SK-N-SH (cell line): ENCODE measurements around the gene CBX3. TPM values are rescaled to one million over a fixed set of nuclear protein-coding genes. Genes with fewer than 3 reads are reported as not detected.
"Not testable (repeated sequence)": the region's sequence is repeated elsewhere in the genome, so short reads cannot be mapped to it uniquely, and the experiment has no call there.

Experiments
- CTCF ChIA-PET: fragments of 300-600, 350-600 bp; formaldehyde crosslinking; extraction: SDS; loops from one replicate; lab custom pipeline; 2021; lab: Yijun Ruan, JAX
- POLR2A ChIA-PET: fragments of 350-600 bp; sonication (Branson Sonifier 250); formaldehyde crosslinking; extraction: SDS; loops from one replicate; lab custom pipeline; 2020; ENCODE audit warnings: antibody characterized with exemption, inconsistent platforms; lab: Yijun Ruan, JAX
- DNase-seq: peaks from one replicate; pipeline ENCODE4 v3.0.0; 2012
- H2AFZ ChIP-seq: fragments of 200-600 bp; sonication (generic); 2 replicates; pipeline ENCODE4 v1.8.1; 2016; ENCODE audit warnings: antibody characterized with exemption, mild to moderate bottlenecking, low read depth
- H3F3A ChIP-seq: fragments of 200-600 bp; sonication (generic); replicated peaks from 2 replicates; pipeline ENCODE3; 2016; ENCODE audit warnings: antibody characterized with exemption, mild to moderate bottlenecking; ENCODE audit not compliant: insufficient read depth
- H3K27ac ChIP-seq, 2 experiments: fragments of 200-500 bp in 1 of 2; fragments of 200-600 bp in 1 of 2; sonication (Bioruptor generic) in 1 of 2; sonication (generic), shearing (Covaris generic) in 1 of 2; 2 replicates each; pipeline versions ENCODE4 v1.5.1 to v1.6.1; 2014 to 2016; ENCODE audit warnings: low read depth in 2 of 2, inconsistent platforms in 1 of 2, low read length in 1 of 2, mild to moderate bottlenecking in 1 of 2, mixed read lengths in 1 of 2
- H3K27me3 ChIP-seq: fragments of 200-600 bp; sonication (generic), shearing (Covaris generic); 2 replicates; pipeline ENCODE4 v1.6.1; 2016; ENCODE audit warnings: mixed run types; ENCODE audit not compliant: insufficient read depth
- H3K36me3 ChIP-seq, 2 experiments: fragments of 200-500 bp in 1 of 2; fragments of 200-600 bp in 1 of 2; sonication (Bioruptor generic) in 1 of 2; sonication (generic) in 1 of 2; replicated peaks in 1 of 2; 2 replicates each; pipeline versions ENCODE3 to v1.5.1; 2014 to 2016; ENCODE audit warnings: low read length in 1 of 2, mild to moderate bottlenecking in 1 of 2; ENCODE audit not compliant: insufficient read depth in 2 of 2, control insufficient read depth in 1 of 2
- H3K4me1 ChIP-seq, 2 experiments: fragments of 200-500 bp in 1 of 2; fragments of 200-600 bp in 1 of 2; sonication (Bioruptor generic) in 1 of 2; sonication (generic), shearing (Covaris generic) in 1 of 2; 2 replicates each; pipeline versions ENCODE4 v1.5.1 to v1.6.1; 2014 to 2016; ENCODE audit warnings: low read depth in 1 of 2, low read length in 1 of 2, mixed run types in 1 of 2; ENCODE audit not compliant: insufficient read depth in 2 of 2, control insufficient read depth in 1 of 2
- H3K4me2 ChIP-seq: fragments of 200-600 bp; sonication (generic), shearing (Covaris generic); 2 replicates; pipeline ENCODE4 v1.6.1; 2017; ENCODE audit warnings: mixed run types
- H3K4me3 ChIP-seq, 2 experiments: fragments of 200-500 bp in 1 of 2; fragments of 200-600 bp in 1 of 2; sonication (Bioruptor generic) in 1 of 2; sonication (generic), shearing (Covaris generic) in 1 of 2; 2 replicates each; pipeline versions ENCODE4 v1.5.1 to v1.8.1; 2014 to 2016; ENCODE audit warnings: low read depth in 2 of 2, inconsistent platforms in 1 of 2, low read length in 1 of 2, mild to moderate bottlenecking in 1 of 2, mixed read lengths in 1 of 2, moderate library complexity in 1 of 2
- H3K79me2 ChIP-seq: fragments of 200-600 bp; sonication (generic); 2 replicates; pipeline ENCODE4 v1.8.1; 2017; ENCODE audit warnings: mild to moderate bottlenecking; ENCODE audit not compliant: insufficient read depth
- H3K9ac ChIP-seq: fragments of 200-600 bp; sonication (generic); 2 replicates; pipeline ENCODE4 v1.6.1; 2017; ENCODE audit warnings: mixed run types
- H3K9me2 ChIP-seq: fragments of 200-600 bp; sonication (generic); 2 replicates; pipeline ENCODE4 v1.6.1; 2017; ENCODE audit warnings: mixed run types
- H3K9me3 ChIP-seq: fragments of 200-600 bp; sonication (generic); 2 replicates; pipeline ENCODE4 v1.6.1; 2017; ENCODE audit warnings: mixed run types, mild to moderate bottlenecking, moderate library complexity
- H4K20me1 ChIP-seq: fragments of 200-600 bp; sonication (generic); 2 replicates; pipeline ENCODE4 v1.6.1; 2017; ENCODE audit warnings: mild to moderate bottlenecking, mixed run types; ENCODE audit not compliant: insufficient read depth
- CHD2 ChIP-seq: fragments of 150-350 bp; IDR thresholded peaks from 2 replicates; pipeline ENCODE4 v1.6.1; 2018; ENCODE audit warnings: low read length; ENCODE audit not compliant: partially characterized antibody
- IRF3 ChIP-seq: fragments of 150-350 bp; IDR thresholded peaks from 2 replicates; pipeline ENCODE4 v1.6.1; 2016; ENCODE audit warnings: mild to moderate bottlenecking, low read depth, low read length
- MAX ChIP-seq: IDR thresholded peaks from 2 replicates; pipeline ENCODE4 v1.4.0; 2012; ENCODE audit warnings: low read depth
- MXI1 ChIP-seq: IDR thresholded peaks from 2 replicates; pipeline ENCODE4 v1.6.1; 2012; ENCODE audit warnings: mild to moderate bottlenecking, low read depth, low read length, improper control_type of control experiment
- NRF1 ChIP-seq: IDR thresholded peaks from 2 replicates; pipeline ENCODE4 v1.6.1; 2012; ENCODE audit warnings: low read depth, mild to moderate bottlenecking, low read length
- POLR2AphosphoS5 ChIP-seq: IDR thresholded peaks from 2 replicates; pipeline ENCODE4 v1.6.1; 2012; ENCODE audit warnings: low read depth, low read length
- RAD21 ChIP-seq: IDR thresholded peaks from 2 replicates; pipeline ENCODE4 v1.6.1; 2012; ENCODE audit warnings: mild to moderate bottlenecking, low read length
- RCOR1 ChIP-seq: fragments of 150-350 bp; IDR thresholded peaks from 2 replicates; pipeline ENCODE4 v1.6.1; 2017; ENCODE audit warnings: antibody characterized with exemption, low read length
- SMC3 ChIP-seq: IDR thresholded peaks from 2 replicates; pipeline ENCODE4 v1.6.1; 2012; ENCODE audit warnings: low read depth, low read length, improper control_type of control experiment
- TEAD4 ChIP-seq: IDR thresholded peaks from 2 replicates; pipeline ENCODE4 v1.4.0; 2012; ENCODE audit warnings: mild to moderate bottlenecking, borderline replicate concordance; ENCODE audit not compliant: insufficient read depth
- YY1 ChIP-seq: IDR thresholded peaks from 2 replicates; pipeline ENCODE4 v1.4.0; 2012; ENCODE audit warnings: low read depth, mild to moderate bottlenecking
- WGBS: methylation state at CpG from one replicate; pipeline ENCODE4 v1.1.6; 2017; ENCODE audit warnings: low lambda C conversion rate; 5-methylcytosine and 5-hydroxymethylcytosine counted together
- polyA plus RNA-seq, 3 experiments: library from polyadenylated mRNA; depleted of rRNA; stranded (reverse); fragments of >200 nt; gene quantifications; 2 replicates each; pipeline ENCODE4 v1.2.3, GENCODE V29; 2012

The CBX3 gene
- polyA plus RNA-seq, 1 of the 3 experiments (the other 2 are of a cell fraction), result 97.0 TPM

GRCh38 chr7:26152782-26153240, 48.7 kb upstream of the CBX3 start:
- WGBS, result 46% methylated on average over 34 of the region's 54 CpGs
- Histone ChIP-seq H3K4me1 (peaks cover 16 to 33% of the 10 kb centered on the region in 2 experiments; a peak in 3 of 4 replicates), H3F3A (peaks cover 26% of the 10 kb centered on the region), H3K9ac (peak overlapping the region; percentile 44), H3K4me3 (peak overlapping the region; percentile 65 to 75), H3K4me2 (peak overlapping the region; percentile 83), H3K79me2 (peaks cover 36% of the 10 kb centered on the region; the same call in 1 of the 2 replicates)
- not testable (repeated sequence) for H3K27me3 ChIP-seq, H3K9me3 ChIP-seq, H2AFZ ChIP-seq, H4K20me1 ChIP-seq, H3K9me2 ChIP-seq, H3K27ac ChIP-seq, H3K36me3 ChIP-seq
- ChIA-PET POLR2A (interaction anchor here (0.9 to 2.1 kb wide), 4 partner anchors 9 to 212 kb away, joined by 3 to 7 read pairs (median 5); partner anchors contain the start of genes CBX3 and HNRNPA2B1), CTCF (interaction anchor here (1.2 to 2.0 kb wide), 5 partner anchors 21 to 74 kb away, joined by 3 to 8 read pairs (median 5); partner anchors contain the start of gene HNRNPA2B1)
- DNase-seq, result peak; percentile 36

GRCh38 chr7:26153241-26153822, 48.2 kb upstream of the CBX3 start:
- H3K9me2 ChIP-seq, result no peaks in the 10 kb centered on the region
- H2AFZ ChIP-seq, result peak overlapping the region; percentile 12; the same call in 1 of the 2 replicates
- peak overlapping the region; percentile 65 to 75 for H3K4me3 ChIP-seq
- H3F3A ChIP-seq, result peaks cover 26% of the 10 kb centered on the region
- H3K4me1 ChIP-seq, result peaks cover 16 to 33% of the 10 kb centered on the region in 2 experiments; a peak in 3 of 4 replicates
- H3K36me3 ChIP-seq, result no peaks in the 10 kb centered on the region
- TF ChIP-seq RCOR1 (no peak), POLR2AphosphoS5 (no peak), CHD2 (no peak), IRF3 (no peak), MAX (no peak), YY1 (no peak), NRF1 (no peak), MXI1 (no peak), TEAD4 (no peak), SMC3 (no peak), RAD21 (no peak)
- peak overlapping the region in 1 of 2 experiments; percentile 90; a peak in 1 of 4 replicates for H3K27ac ChIP-seq
- no peaks in the 10 kb centered on the region for H4K20me1 ChIP-seq
- ChIA-PET POLR2A (interaction anchor here (2.1 kb wide), 1 partner anchor 47 kb away, joined by 7 read pairs; the partner anchor contains the start of gene HNRNPA2B1), CTCF (no interaction called here)
- no peak for DNase-seq
- H3K27me3 ChIP-seq, result no peaks in the 10 kb centered on the region
- no peaks in the 10 kb centered on the region for H3K9me3 ChIP-seq
- 89% methylated on average over 18 of the region's 18 CpGs for WGBS
- H3K4me2 ChIP-seq, result peak overlapping the region; percentile 83
- peak overlapping the region; percentile 44 for H3K9ac ChIP-seq
- H3K79me2 ChIP-seq, result peaks cover 42% of the 10 kb centered on the region; the same call in 1 of the 2 replicates
